Testis (tissue), 5 donors: Measurements from ENCODE around the gene MAMLD1. TPM values are rescaled to one million over a fixed set of nuclear protein-coding genes. Genes with fewer than 3 reads are reported as not detected.

Experiments used
- DNase-seq: peaks from one replicate; pipeline ENCODE4 v3.0.0-alpha.2; 2019
- H3K27ac ChIP-seq, 2 donors: fragments of 200-600 bp; sonication (generic); one replicate each; pipeline ENCODE4 v1.5.1; 2019
- H3K27me3 ChIP-seq: fragments of 200-600 bp; sonication (generic); one replicate; pipeline ENCODE4 v1.5.1; 2019
- H3K36me3 ChIP-seq: fragments of 200-600 bp; sonication (generic); one replicate; pipeline ENCODE4 v1.5.1; 2017; ENCODE audit warnings: low read depth; ENCODE audit errors: missing control alignments
- H3K4me1 ChIP-seq: fragments of 200-600 bp; sonication (generic); one replicate; pipeline ENCODE4 v1.5.1; 2019
- H3K4me3 ChIP-seq, 2 donors: fragments of 200-600 bp; sonication (generic); one replicate each; pipeline ENCODE4 v1.5.1; 2017 to 2019
- H3K9me3 ChIP-seq: fragments of 200-600 bp; sonication (generic); one replicate; pipeline ENCODE4 v1.5.1; 2017
- CTCF ChIP-seq, 3 experiments: fragments of 450-650 bp in 2 of 3; fragments of 200-600 bp in 1 of 3; sonication (generic) in 1 of 3; IDR thresholded peaks; one replicate each; pipeline ENCODE4 v1.5.1; 2016 to 2019; ENCODE audit warnings: antibody characterized with exemption in 3 of 3, mild to moderate bottlenecking in 2 of 3, moderate library complexity in 1 of 3
- POLR2A ChIP-seq: fragments of 450-650 bp; IDR thresholded peaks from one replicate; pipeline ENCODE4 v1.6.1; 2017; ENCODE audit warnings: antibody characterized with exemption, mild to moderate bottlenecking, moderate library complexity
- WGBS, 2 donors: methylation state at CpG; one replicate each; pipeline ENCODE4 v1.1.5; 2018; 5-methylcytosine and 5-hydroxymethylcytosine counted together
- intact Hi-C: fragments of 100-400 bp; cut with DNase I; formaldehyde crosslinking; loops from one replicate; pipeline ENCODE4 v1.15.1; 2023; ENCODE audit warnings: low total_unique reads
- long read RNA-seq, 2 donors: transcript quantifications; one replicate each; lab custom pipeline, GENCODE V29; 2026
- polyA plus RNA-seq: library from polyadenylated mRNA; stranded (reverse); fragments of 350-450 nt; fragmentation: Illumina TruSeq; extraction: RNeasy Lipid Tissue Mini Kit (QIAGEN cat#74804); gene quantifications from one replicate; pipeline ENCODE4 v1.2.3, GENCODE V29; 2014; ENCODE audit warnings: low read depth, low replicate concordance; ENCODE audit not compliant: insufficient read depth
- total RNA-seq, 2 donors: library from RNA; depleted of rRNA; stranded (reverse); fragments of >200 nt; gene quantifications; one replicate each; pipeline ENCODE4 v1.2.3, GENCODE V29; 2016

Gene MAMLD1
- total RNA-seq: 10 to 100 TPM; 70.6 to 91.5 TPM
- polyA plus RNA-seq: 31.3 TPM
- long read RNA-seq, donor 1, full-length matches to known transcripts: 7 of 19 reads
- long read RNA-seq, donor 1, partial matches to known transcripts: 12 of 19 reads
- long read RNA-seq, donor 1, other reads (novel, unspliced or antisense): 0 of 19 reads
- long read RNA-seq, donor 2, partial matches to known transcripts: 0 of 1 reads
- long read RNA-seq, donor 2, other reads (novel, unspliced or antisense): 0 of 1 reads

- TF ChIP-seq POLR2A (peak; percentile 5), CTCF (IDR thresholded peaks at IDR 0.05) (no peak)
- intact Hi-C loops: loop anchor here (10.0 kb wide), 1 partner anchor 152 kb away; no protein-coding TSS in a partner anchor
- H3K4me1 ChIP-seq: no peaks in the 10 kb centered on the region
- H3K36me3 ChIP-seq: no peaks in the 10 kb centered on the region
- peak within 1 kb of the TSS; percentile 59 to 74 for H3K4me3 ChIP-seq
- no peaks in the 10 kb centered on the region for H3K9me3 ChIP-seq
- 0 to 1% methylated on average over 4 to 46 of the region's 88 CpGs for WGBS, 2 donors
- H3K27me3 ChIP-seq: no peaks in the 10 kb centered on the region
- DNase-seq: peak; percentile 64
- H3K27ac ChIP-seq: peak within 1 kb of the TSS; percentile 87 to 88
These were observed at the start of gene MAMLD1 for GRCh38 chrX:150362599-150363481. TSS of gene MAMLD1 (plus strand) at chrX:150363317. CDS start at chrX:150445517, 82,200 bp downstream.

DNA sequence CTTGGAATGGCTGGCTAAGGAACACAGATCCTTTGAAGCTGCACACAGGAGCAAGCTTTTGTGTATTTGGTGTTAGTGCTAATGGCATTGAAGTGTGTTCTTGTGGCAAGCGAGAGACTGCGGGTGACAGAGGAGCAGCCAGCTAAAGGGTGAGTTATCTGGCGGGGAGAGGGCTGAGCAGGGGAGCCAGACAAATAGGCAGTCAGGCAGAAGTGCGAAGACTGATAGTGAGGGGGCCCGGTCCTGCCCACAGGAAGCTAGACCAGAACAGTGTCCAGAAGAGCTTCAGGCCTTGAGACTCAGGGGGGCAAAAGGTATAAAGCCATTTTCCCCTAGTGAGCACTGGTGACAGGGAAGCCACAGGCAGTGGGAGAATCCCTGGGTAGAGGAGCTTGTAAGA, 49.6 kb upstream of the MAMLD1 start:
- WGBS, 2 donors: 59 to 72% methylated on average over 4 of the region's 5 CpGs
- intact Hi-C loops: no loop called here
- H3K4me1 ChIP-seq: no peaks in the 10 kb centered on the region
- no peaks in the 10 kb centered on the region for H3K27me3 ChIP-seq
- no peak for TF ChIP-seq CTCF (IDR thresholded peaks at IDR 0.05)
- no peak for TF ChIP-seq POLR2A
- no peaks in the 10 kb centered on the region for H3K36me3 ChIP-seq
- DNase-seq: no peak
- no peak overlapping the region for H3K4me3 ChIP-seq
- H3K27ac ChIP-seq: no peak overlapping the region
- H3K9me3 ChIP-seq: no peaks in the 10 kb centered on the region

DNA sequence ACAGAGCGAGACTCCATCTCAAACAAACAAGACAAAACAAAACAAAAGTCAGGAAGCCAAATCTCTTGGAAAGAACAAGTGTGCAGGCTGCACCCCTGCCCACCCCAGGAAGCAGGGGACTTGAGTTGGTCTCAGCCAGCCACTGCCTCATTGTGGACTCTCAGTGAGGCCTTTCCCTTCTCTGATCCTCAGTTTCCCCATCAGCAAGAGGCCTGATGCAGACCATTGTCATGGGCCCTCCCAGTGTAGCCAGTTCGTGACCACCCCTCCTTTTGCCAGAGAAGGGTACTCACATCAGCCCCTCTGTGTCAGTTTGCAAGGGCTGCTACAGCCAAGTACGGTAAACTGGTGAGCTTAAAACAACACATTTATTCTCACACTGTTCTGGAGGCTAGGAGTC, 48.9 kb upstream of the MAMLD1 start:
- no peaks in the 10 kb centered on the region for H3K9me3 ChIP-seq
- WGBS, 2 donors: 96 to 100% methylated on average over 2 to 3 of the region's 3 CpGs
- intact Hi-C loops: no loop called here
- no peak for DNase-seq
- no peaks in the 10 kb centered on the region for H3K36me3 ChIP-seq
- H3K4me1 ChIP-seq: no peaks in the 10 kb centered on the region
- no peak overlapping the region for H3K4me3 ChIP-seq
- H3K27ac ChIP-seq: no peak overlapping the region
- H3K27me3 ChIP-seq: no peaks in the 10 kb centered on the region
- TF ChIP-seq CTCF (IDR thresholded peaks at IDR 0.05): no peak
- TF ChIP-seq POLR2A: no peak

GRCh38 chrX:150316564-150316963, 46.6 kb upstream of the MAMLD1 start:
- H3K4me3 ChIP-seq: no peak overlapping the region
- H3K36me3 ChIP-seq: no peaks in the 10 kb centered on the region
- no peaks in the 10 kb centered on the region for H3K9me3 ChIP-seq
- H3K27ac ChIP-seq: no peak overlapping the region
- intact Hi-C loops: no loop called here
- H3K27me3 ChIP-seq: no peaks in the 10 kb centered on the region
- no peak for DNase-seq
- TF ChIP-seq POLR2A (no peak), CTCF (IDR thresholded peaks at IDR 0.05) (no peak)
- no peaks in the 10 kb centered on the region for H3K4me1 ChIP-seq
- 13 to 40% methylated on average over 1 to 3 of the region's 3 CpGs for WGBS, 2 donors
